ENCODE data around the gene LTF.

DNA sequence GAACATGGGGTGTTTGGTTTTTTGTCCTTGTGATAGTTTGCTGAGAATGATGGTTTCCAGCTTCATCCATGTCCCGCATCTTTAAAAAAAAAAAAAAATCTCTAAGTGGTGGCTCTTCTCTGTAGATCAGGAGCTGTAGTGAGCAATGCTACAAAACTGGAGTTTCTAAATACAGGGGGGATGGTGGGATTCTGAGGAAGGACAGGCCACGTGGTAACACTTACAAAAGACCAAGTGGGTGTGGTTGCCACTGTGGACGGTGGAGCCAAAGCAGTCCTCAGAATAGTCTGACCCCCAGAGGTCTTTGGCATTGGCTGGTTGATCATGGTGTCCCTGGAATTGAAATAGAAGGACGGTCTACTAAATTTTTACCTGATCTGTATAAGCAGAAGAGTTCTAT is 50.0 kb downstream of the LTF start:
- TF ChIP-seq EZH2 (IDR thresholded peaks at IDR 0.05; ENCODE audit: insufficient read depth, low read length): no peak
- TF ChIP-seq, protein P1, sequence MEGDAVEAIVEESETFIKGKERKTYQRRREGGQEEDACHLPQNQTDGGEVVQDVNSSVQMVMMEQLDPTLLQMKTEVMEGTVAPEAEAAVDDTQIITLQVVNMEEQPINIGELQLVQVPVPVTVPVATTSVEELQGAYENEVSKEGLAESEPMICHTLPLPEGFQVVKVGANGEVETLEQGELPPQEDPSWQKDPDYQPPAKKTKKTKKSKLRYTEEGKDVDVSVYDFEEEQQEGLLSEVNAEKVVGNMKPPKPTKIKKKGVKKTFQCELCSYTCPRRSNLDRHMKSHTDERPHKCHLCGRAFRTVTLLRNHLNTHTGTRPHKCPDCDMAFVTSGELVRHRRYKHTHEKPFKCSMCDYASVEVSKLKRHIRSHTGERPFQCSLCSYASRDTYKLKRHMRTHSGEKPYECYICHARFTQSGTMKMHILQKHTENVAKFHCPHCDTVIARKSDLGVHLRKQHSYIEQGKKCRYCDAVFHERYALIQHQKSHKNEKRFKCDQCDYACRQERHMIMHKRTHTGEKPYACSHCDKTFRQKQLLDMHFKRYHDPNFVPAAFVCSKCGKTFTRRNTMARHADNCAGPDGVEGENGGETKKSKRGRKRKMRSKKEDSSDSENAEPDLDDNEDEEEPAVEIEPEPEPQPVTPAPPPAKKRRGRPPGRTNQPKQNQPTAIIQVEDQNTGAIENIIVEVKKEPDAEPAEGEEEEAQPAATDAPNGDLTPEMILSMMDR (IDR thresholded peaks at IDR 0.05; ENCODE audit: insufficient read depth, low read depth, low read length): no peak

All from astrocyte (in vitro differentiated cells and primary cell).